ENCODE data around the gene ANKH. TPM values are rescaled to one million over a fixed set of nuclear protein-coding genes. Genes with fewer than 3 reads are reported as not detected.

ANKH gene
- total RNA-seq, 1 experiment from 2014 or later: 81.4 TPM

- Histone ChIP-seq H4K20me1 (ENCODE audit: insufficient read depth) (peaks cover 9% of the 10 kb centered on the region; the same call in 1 of the 2 replicates), H3K9me3 (ENCODE audit: insufficient read depth, low read depth) (no peaks in the 10 kb centered on the region), H3K4me2 (peak overlapping the region; percentile 91; the same call in 1 of the 2 replicates), H3K4me1 (replicated peaks; ENCODE audit: insufficient read depth) (peaks cover 28% of the 10 kb centered on the region), H3K27me3 (ENCODE audit: insufficient read depth, low read depth) (no peaks in the 10 kb centered on the region), H3K27ac (no peak overlapping the region), H3F3A (ENCODE audit: insufficient read depth, low read depth) (0 out of 2 replicates have a peak, but pooled peaks cover 10% of the 10 kb centered on the region), H3K4me3 (no peak overlapping the region), H3K9me2 (ENCODE audit: insufficient read depth) (no peaks in the 10 kb centered on the region), H3K36me3 (ENCODE audit: low read depth) (no peaks in the 10 kb centered on the region), H3K79me2 (ENCODE audit: low read depth) (peaks cover 33% of the 10 kb centered on the region), H2AFZ (no peak overlapping the region)
- TF ChIP-seq CTCF (conservative IDR thresholded peaks at IDR 0.05): no peak
- no peak for TF ChIP-seq EZH2 (IDR thresholded peaks at IDR 0.05; ENCODE audit: low read depth)
- intact Hi-C loops (cut with micrococcal nuclease; ENCODE audit: unreplicated experiment): loop anchor here (5.0 kb wide), 3 partner anchors 175 to 675 kb away; no protein-coding TSS in a partner anchor
- ChIA-PET CTCF (no interaction called here), POLR2A (ENCODE audit: unreplicated experiment) (no interaction called here)
- DNase-seq: no peak
- no TSS peak for BruUV-seq (replicated peaks)
Observed at GRCh38 chr5:14662721-14663260, 208.8 kb downstream of the ANKH start.

DNA sequence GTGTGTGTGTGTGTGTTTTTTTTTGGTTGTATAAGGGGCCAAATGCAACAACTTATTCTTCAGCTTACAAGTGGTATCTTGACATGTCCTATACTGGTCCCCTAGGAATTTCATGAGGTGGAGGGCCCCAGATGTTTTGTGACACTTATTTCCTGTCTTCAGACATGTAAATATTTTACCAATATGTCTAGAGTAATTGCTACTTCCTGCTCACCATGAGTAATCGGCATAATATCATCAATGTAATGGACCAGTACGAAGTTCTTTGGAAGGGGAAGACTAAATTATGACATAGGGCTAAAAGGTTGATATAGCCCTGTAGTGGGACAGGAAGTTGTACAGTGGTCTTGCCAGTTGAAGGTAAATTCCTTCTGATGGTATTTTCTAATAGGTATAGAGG is 210.7 kb downstream of the ANKH start:
- no peak overlapping the region for H3K4me3 ChIP-seq
- H3K9me2 ChIP-seq (ENCODE audit: insufficient read depth): no peaks in the 10 kb centered on the region
- no peaks in the 10 kb centered on the region for H3K27me3 ChIP-seq (ENCODE audit: insufficient read depth, low read depth)
- no peaks in the 10 kb centered on the region for H4K20me1 ChIP-seq (ENCODE audit: insufficient read depth)
- POLR2A ChIA-PET (ENCODE audit: unreplicated experiment): interaction anchor here (0.6 kb wide), 1 partner anchor 267 kb away, joined by 11 read pairs; no protein-coding TSS in a partner anchor
- H3K4me2 ChIP-seq: no peak overlapping the region
- H3K4me1 ChIP-seq (replicated peaks; ENCODE audit: insufficient read depth): peaks cover 16% of the 10 kb centered on the region
- H3K79me2 ChIP-seq (ENCODE audit: low read depth): peaks cover 14% of the 10 kb centered on the region
- no TSS peak for BruUV-seq (replicated peaks)
- H2AFZ ChIP-seq: no peak overlapping the region
- no peak for DNase-seq
- intact Hi-C loops (cut with micrococcal nuclease; ENCODE audit: unreplicated experiment): loop anchor here (5.0 kb wide), 3 partner anchors 174 to 674 kb away; no protein-coding TSS in a partner anchor
- H3K27ac ChIP-seq: no peak overlapping the region
- TF ChIP-seq EZH2 (IDR thresholded peaks at IDR 0.05; ENCODE audit: low read depth): no peak
- TF ChIP-seq CTCF (conservative IDR thresholded peaks at IDR 0.05): no peak
- H3F3A ChIP-seq (ENCODE audit: insufficient read depth, low read depth): 0 out of 2 replicates have a peak, but pooled peaks cover 10% of the 10 kb centered on the region
- H3K9me3 ChIP-seq (ENCODE audit: insufficient read depth, low read depth): no peaks in the 10 kb centered on the region
- H3K36me3 ChIP-seq (ENCODE audit: low read depth): no peaks in the 10 kb centered on the region
- CTCF ChIA-PET: interaction anchor here (0.6 to 0.9 kb wide), 3 partner anchors 12 to 860 kb away, joined by 4 to 9 read pairs (median 6); no protein-coding TSS in a partner anchor

DNA sequence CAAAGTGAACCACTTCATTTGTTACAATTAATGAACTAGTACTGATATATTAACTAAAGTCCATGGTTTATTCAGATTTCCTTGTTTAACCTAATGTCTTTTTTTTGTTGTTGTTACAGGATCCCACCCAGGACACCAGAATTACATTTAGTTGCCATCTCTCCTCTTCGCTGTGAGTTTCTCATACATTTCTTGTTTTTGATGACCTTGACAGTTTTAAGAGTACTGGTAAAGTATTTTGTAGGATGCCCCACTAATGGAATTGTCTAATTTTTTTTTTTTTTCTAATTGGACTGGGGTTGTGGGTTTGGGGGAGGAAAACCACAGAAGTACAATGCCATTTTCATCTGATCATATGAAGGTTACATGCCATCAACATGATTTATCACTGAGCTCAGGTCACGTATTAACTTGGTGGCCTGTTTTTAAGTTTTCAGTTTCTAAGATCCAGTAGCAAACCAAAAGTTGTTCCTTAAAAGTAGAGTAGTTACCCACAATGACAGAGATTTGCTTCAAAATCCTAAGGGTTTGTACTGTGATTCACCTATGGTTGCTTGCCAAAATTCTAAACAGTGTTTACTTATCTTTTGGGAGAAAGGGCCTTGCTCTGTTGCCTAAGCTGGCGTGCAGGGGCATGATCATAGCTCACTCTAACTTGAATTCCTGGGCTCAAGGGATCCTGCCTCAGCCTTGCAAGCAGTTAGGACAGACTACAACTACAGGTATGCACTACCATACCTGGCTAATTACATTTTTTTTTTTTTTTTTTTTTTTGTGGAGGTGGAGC is 211.6 kb downstream of the ANKH start:
- ChIA-PET POLR2A (ENCODE audit: unreplicated experiment) (interaction anchor here (0.6 kb wide), 1 partner anchor 266 kb away, joined by 11 read pairs; no protein-coding TSS in a partner anchor), CTCF (interaction anchor here (0.6 to 0.9 kb wide), 5 partner anchors 11 to 859 kb away, joined by 3 to 9 read pairs (median 4); no protein-coding TSS in a partner anchor)
- H4K20me1 ChIP-seq (ENCODE audit: insufficient read depth): no peaks in the 10 kb centered on the region
- H3F3A ChIP-seq (ENCODE audit: insufficient read depth, low read depth): 0 out of 2 replicates have a peak, but pooled peaks cover 10% of the 10 kb centered on the region
- H3K9me2 ChIP-seq (ENCODE audit: insufficient read depth): no peaks in the 10 kb centered on the region
- peak in 1 of 2 experiments; percentile 56 for DNase-seq
- no peak overlapping the region for H2AFZ ChIP-seq
- H3K27me3 ChIP-seq (ENCODE audit: insufficient read depth, low read depth): no peaks in the 10 kb centered on the region
- no TSS peak for BruUV-seq (replicated peaks)
- intact Hi-C loops (cut with micrococcal nuclease; ENCODE audit: unreplicated experiment): loop anchor here (5.0 kb wide), 3 partner anchors 173 to 673 kb away; no protein-coding TSS in a partner anchor
- H3K36me3 ChIP-seq (ENCODE audit: low read depth): no peaks in the 10 kb centered on the region
- TF ChIP-seq CTCF (conservative IDR thresholded peaks at IDR 0.05) (no peak), EZH2 (IDR thresholded peaks at IDR 0.05; ENCODE audit: low read depth) (no peak)
- H3K79me2 ChIP-seq (ENCODE audit: low read depth): peaks cover 6% of the 10 kb centered on the region
- H3K4me3 ChIP-seq: no peak overlapping the region
- H3K4me2 ChIP-seq: no peak overlapping the region
- peaks cover 9% of the 10 kb centered on the region; the same call in 1 of the 2 replicates for H3K4me1 ChIP-seq (replicated peaks; ENCODE audit: insufficient read depth)
- H3K9me3 ChIP-seq (ENCODE audit: insufficient read depth, low read depth): no peaks in the 10 kb centered on the region
- H3K27ac ChIP-seq: no peak overlapping the region
